Stimulated activated naive B cell treated with anti-CD40 and anti-IgM and Interleukin-4, amounts not matched to agents 10 μg/mL and 1 μg/mL and 100 μg/mL, for 72 hours (primary cell): ENCODE data around the gene HIVEP1.

Experiments
- ATAC-seq, 2 donors: fragments of 150-1000 bp; cut with Tn5 transposase; replicated peaks; 2 replicates each; pipeline ENCODE4 v1.10.0; 2021; ENCODE audit warnings: moderate library complexity in 1 of 2
- DNase-seq: peaks from one replicate; pipeline ENCODE4 v3.0.0; 2021
- H3K27ac Mint-ChIP-seq: one replicate; pipeline ENCODE4 v1.8.0; 2022; ENCODE audit warnings: mild to moderate bottlenecking, mixed read lengths
- H3K27me3 Mint-ChIP-seq, 2 donors: one replicate each; pipeline ENCODE4 v1.8.0; 2022; ENCODE audit warnings: mixed read lengths in 2 of 2
- H3K36me3 Mint-ChIP-seq, 2 donors: one replicate each; pipeline ENCODE4 v1.8.0; 2022; ENCODE audit warnings: mixed read lengths in 2 of 2, mild to moderate bottlenecking in 1 of 2
- H3K4me1 Mint-ChIP-seq, 2 donors: one replicate each; pipeline ENCODE4 v1.8.0; 2022; ENCODE audit warnings: mixed read lengths in 2 of 2, mild to moderate bottlenecking in 1 of 2
- H3K4me3 Mint-ChIP-seq, 2 donors: one replicate each; pipeline ENCODE4 v1.8.0; 2022; ENCODE audit warnings: mild to moderate bottlenecking in 2 of 2, mixed read lengths in 2 of 2, moderate library complexity in 1 of 2
- H3K9me3 Mint-ChIP-seq, 2 donors: one replicate each; pipeline ENCODE4 v1.8.0; 2022; ENCODE audit warnings: mixed read lengths in 2 of 2, mild to moderate bottlenecking in 1 of 2

Gene HIVEP1

DNA sequence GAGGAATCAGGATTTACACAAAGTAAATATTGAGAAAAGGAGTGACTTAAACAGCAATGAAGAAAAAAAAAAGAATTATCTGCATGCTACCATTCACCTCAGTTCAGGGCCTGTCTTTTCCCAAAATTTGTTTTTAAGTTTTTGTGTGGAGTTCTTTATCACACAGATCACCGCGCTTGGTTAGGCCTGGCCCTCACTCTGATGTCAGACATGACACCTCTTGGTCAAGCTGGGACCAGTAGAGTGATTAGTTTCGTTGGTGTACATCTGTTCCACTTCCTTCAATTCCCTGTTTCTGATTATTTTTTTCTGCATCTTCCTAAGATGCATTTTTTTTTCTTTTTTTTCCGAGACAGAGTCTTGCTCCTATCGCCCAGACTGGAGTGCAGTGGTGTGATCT lies 34.9 kb upstream of the HIVEP1 start:
- H3K36me3 Mint-ChIP-seq, result peaks cover 0 to 3% of the 10 kb centered on the region in 2 donors
- peaks cover 15 to 25% of the 10 kb centered on the region in 2 donors for H3K4me1 Mint-ChIP-seq
- H3K9me3 Mint-ChIP-seq, result no peaks in the 10 kb centered on the region
- no peak overlapping the region for H3K27ac Mint-ChIP-seq
- no peak for ATAC-seq
- DNase-seq, result no peak
- peaks cover 0 to 3% of the 10 kb centered on the region in 2 donors for H3K27me3 Mint-ChIP-seq
- H3K4me3 Mint-ChIP-seq, result no peak overlapping the region

DNA sequence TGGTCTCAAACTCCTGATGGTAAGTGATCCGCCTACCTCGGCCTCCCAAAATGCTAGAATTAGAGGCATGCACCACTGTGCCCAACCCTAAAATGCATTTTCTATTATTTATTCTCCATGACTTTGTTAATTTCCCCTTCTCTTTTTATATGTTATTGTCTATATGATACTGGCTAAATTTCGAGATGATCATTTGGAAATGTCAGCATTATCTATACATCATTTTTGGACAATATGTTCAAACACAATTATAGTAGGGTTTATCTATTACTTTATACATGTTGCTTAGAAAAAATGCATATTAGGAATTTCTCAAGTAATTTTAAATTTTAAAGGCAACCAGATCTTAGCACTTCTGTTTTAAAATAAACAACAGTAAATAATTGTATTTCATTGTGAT lies 34.4 kb upstream of the HIVEP1 start:
- DNase-seq, result no peak
- H3K27me3 Mint-ChIP-seq, result peaks cover 0 to 2% of the 10 kb centered on the region in 2 donors
- H3K36me3 Mint-ChIP-seq, result peaks cover 0 to 3% of the 10 kb centered on the region in 2 donors
- H3K4me1 Mint-ChIP-seq, result peaks cover 15 to 25% of the 10 kb centered on the region in 2 donors
- no peak for ATAC-seq
- no peak overlapping the region for H3K4me3 Mint-ChIP-seq
- H3K27ac Mint-ChIP-seq, result no peak overlapping the region
- no peaks in the 10 kb centered on the region for H3K9me3 Mint-ChIP-seq

DNA sequence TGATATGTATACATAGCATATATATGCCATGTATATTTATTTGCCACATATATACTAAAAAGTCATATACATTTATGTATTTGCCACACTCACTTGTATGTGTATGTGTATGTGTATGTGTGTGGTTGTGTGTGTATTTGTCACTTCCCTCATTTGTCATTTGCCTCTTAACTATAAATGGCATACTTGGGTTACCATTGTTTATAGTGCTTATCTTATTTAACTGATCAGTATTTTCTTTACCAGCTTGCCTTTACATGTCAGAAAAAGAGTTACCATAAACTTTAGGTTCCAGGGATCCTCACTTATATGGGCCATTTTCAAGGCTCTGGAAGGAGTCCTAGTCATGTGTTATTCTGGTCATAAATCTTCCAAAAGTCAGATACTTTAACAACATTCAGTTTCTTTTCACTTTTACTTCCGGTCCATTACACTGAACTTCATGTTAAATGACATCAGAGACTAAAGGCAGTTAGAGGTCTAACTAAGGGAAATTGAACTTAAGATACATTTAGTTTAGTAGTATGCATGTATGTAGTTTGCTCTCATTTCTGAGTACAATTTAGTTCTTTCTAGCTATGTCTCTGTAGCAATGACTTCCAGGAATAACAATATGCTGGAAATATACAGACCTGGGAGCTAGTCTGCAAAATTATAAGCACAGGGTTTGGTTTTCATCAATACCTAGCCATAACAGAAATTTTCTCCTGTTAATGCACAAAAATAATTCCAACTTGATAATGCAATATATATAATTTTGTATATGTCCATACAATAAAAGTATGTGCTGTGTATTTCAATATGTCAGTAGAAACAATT lies 33.7 kb upstream of the HIVEP1 start:
- Mint-ChIP-seq H3K4me3 (no peak overlapping the region), H3K27me3 (no peaks in the 10 kb centered on the region), H3K27ac (no peak overlapping the region), H3K9me3 (no peaks in the 10 kb centered on the region), H3K36me3 (peaks cover 0 to 3% of the 10 kb centered on the region in 2 donors), H3K4me1 (peaks cover 15 to 25% of the 10 kb centered on the region in 2 donors)
- no peak for ATAC-seq
- no peak for DNase-seq

DNA sequence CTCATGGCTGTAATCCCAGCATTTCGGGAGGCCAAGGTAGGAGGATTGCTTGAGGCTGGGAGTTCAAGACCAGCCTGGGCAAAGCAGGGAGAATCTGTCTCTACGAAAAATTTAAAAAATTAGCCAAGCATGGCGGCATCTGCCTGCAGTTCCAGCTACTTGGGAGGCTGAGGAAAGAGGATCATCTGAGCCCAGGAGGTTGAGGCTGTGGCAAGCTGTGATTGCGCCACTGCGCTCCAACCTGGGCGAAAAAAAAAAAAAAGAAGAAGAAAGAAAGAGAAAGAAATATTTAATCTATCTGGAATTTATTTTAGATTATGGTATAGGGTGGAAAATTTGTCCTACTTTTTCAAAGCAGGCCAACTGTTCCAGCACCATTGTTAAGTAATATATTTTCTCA lies 32.2 kb upstream of the HIVEP1 start:
- ATAC-seq, result no peak

DNA sequence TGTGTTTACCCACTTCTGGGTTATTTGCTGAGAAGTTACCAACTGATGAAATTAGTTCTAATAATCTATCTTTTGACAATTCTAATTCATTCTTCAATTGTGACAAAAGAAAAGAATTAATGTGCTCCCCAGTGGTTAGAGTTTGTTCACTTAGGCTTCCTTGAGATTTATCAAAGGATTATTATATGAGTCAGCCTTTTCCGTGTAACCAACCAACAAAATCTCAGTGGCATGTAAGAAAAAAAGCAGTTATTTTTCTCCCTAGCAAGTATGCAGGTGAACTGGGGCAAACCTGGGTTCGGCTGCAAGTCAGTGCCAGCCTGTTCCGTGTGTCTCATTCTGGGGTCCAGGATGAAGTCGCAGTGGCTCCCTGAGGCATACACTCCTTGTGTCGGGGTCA lies 28.8 kb upstream of the HIVEP1 start:
- H3K27ac Mint-ChIP-seq, result no peak overlapping the region
- ATAC-seq, result no peak
- H3K4me1 Mint-ChIP-seq, result peaks cover 1 to 2% of the 10 kb centered on the region in 2 donors
- H3K9me3 Mint-ChIP-seq, result no peaks in the 10 kb centered on the region
- H3K27me3 Mint-ChIP-seq, result no peaks in the 10 kb centered on the region
- no peak for DNase-seq
- no peaks in the 10 kb centered on the region for H3K36me3 Mint-ChIP-seq
- no peak overlapping the region for H3K4me3 Mint-ChIP-seq

More for the DNA sequence above, 32.2 kb upstream of the HIVEP1 start:
- H3K36me3 Mint-ChIP-seq, result peaks cover 0 to 1% of the 10 kb centered on the region in 2 donors
- peaks cover 14 to 25% of the 10 kb centered on the region in 2 donors for H3K4me1 Mint-ChIP-seq
- no peaks in the 10 kb centered on the region for H3K9me3 Mint-ChIP-seq
- H3K27me3 Mint-ChIP-seq, result no peaks in the 10 kb centered on the region
- DNase-seq, result no peak
- no peak overlapping the region for H3K27ac Mint-ChIP-seq
- H3K4me3 Mint-ChIP-seq, result no peak overlapping the region

DNA sequence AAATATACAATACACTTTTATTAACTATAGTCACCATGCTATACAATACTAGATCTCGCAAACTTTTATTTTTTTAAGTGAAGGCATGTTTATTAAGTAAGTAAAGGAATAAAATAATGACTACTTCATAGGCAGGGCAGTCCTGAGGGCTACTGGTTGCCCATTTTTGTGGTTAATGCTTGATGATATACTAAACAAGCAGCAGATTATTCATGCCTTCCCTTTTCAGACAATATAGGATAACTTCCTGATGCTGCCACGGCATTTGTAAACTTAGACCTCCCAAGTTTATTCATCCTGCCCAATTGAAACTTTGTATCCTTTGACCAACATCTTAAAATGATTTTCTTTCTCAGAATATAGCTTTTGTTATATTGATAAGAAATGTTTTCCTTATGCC lies 24.7 kb upstream of the HIVEP1 start:
- no peaks in the 10 kb centered on the region for H3K36me3 Mint-ChIP-seq
- peaks cover 0 to 3% of the 10 kb centered on the region in 2 donors for H3K4me1 Mint-ChIP-seq
- H3K4me3 Mint-ChIP-seq, result no peak overlapping the region
- no peak overlapping the region for H3K27ac Mint-ChIP-seq
- DNase-seq, result no peak
- H3K27me3 Mint-ChIP-seq, result no peaks in the 10 kb centered on the region
- no peak for ATAC-seq
- no peaks in the 10 kb centered on the region for H3K9me3 Mint-ChIP-seq

DNA sequence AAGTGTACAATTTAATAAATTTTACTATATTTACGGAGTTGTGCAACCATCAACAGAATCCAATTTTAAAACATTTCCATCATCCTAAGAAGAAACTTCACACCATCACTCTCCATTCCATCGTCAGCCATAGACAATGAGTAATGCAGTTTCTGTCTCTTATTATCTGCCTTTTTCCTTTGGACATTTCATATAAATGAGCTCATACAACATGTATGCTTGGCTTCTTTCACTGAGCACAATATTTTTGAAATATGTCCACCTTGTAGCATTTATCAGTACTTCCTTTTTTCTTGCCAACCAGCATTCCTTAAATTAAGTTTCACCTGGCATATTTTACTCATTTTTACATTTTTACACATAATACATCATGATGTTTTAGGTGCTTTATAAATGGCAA lies 22.7 kb upstream of the HIVEP1 start:
- H3K4me3 Mint-ChIP-seq, result no peak overlapping the region
- no peaks in the 10 kb centered on the region for H3K27me3 Mint-ChIP-seq
- H3K4me1 Mint-ChIP-seq, result peaks cover 0 to 3% of the 10 kb centered on the region in 2 donors
- H3K27ac Mint-ChIP-seq, result no peak overlapping the region
- H3K9me3 Mint-ChIP-seq, result no peaks in the 10 kb centered on the region
- ATAC-seq, result no peak
- H3K36me3 Mint-ChIP-seq, result no peaks in the 10 kb centered on the region
- no peak for DNase-seq

DNA sequence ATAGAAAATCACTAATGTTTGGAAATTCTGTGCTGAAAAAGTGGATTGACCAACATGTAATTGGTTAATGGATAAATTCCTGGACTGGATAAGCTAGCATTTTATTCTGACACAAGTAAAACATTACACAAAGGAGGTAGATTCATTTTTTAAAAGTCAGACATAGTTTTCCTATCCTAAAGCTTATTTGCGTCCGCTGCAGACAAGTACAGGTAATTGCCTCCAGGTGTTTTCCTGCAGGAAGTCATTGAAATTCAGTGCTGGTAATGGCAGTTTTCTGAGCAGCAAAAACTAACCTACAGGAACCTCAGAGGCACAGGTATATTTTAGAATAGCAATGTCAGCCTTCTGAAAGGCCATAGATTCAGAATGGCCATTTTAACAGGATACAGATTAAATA lies 20.0 kb upstream of the HIVEP1 start:
- ATAC-seq (no peak), DNase-seq (no peak)
- H3K27me3 Mint-ChIP-seq, result no peaks in the 10 kb centered on the region
- no peak overlapping the region for H3K27ac Mint-ChIP-seq
- H3K9me3 Mint-ChIP-seq, result no peaks in the 10 kb centered on the region
- no peak overlapping the region for H3K4me3 Mint-ChIP-seq
- H3K36me3 Mint-ChIP-seq, result no peaks in the 10 kb centered on the region
- peaks cover 0 to 3% of the 10 kb centered on the region in 2 donors for H3K4me1 Mint-ChIP-seq

DNA sequence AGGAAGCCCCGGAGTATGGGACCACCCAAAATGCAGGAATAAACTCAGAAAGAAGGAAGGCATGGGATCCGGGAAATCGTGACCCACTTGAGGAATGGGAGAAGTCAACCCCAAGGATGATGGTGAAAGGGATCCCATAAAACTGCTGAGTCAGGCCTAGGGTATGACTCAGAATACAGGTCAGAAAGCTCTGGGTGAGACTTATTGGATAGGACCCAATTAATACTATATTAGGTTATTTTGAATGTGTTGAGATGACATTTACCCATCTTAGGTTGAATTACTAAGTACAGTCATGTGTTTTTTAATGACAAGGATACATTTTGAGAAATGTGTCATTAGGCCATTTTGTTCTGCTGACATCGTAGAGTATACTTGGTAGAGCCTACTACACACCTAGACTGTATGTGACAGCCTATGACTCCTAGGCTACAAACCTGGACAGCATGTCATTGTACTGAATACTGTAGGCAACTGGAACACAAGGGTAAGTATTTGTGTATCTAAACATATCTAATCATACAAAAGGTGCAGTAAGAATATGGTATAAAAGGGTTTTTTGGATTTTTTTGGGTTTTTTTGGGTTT lies 17.1 kb upstream of the HIVEP1 start:
- Mint-ChIP-seq H3K36me3 (no peaks in the 10 kb centered on the region), H3K4me1 (peaks cover 0 to 3% of the 10 kb centered on the region in 2 donors), H3K9me3 (no peaks in the 10 kb centered on the region), H3K4me3 (no peak overlapping the region), H3K27ac (no peak overlapping the region), H3K27me3 (no peaks in the 10 kb centered on the region)
- ATAC-seq, result no peak
- no peak for DNase-seq

DNA sequence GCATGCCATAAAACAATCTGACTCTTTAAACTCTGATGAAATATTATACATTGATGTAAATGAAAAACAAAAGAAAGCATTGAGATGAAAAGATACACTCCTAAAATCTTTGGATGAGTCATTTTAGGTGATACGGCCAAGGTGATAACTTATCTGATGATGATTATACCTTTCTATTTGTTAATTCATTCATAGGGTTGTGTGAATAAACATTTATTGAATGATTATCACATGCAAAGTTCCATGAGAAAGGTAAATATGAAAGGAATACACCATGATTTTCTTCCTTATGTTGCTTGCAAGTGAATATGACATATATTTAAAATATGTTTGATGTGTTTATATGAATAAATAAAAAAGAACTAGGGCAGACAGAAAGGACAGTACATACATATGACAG lies 15.4 kb upstream of the HIVEP1 start:
- H3K36me3 Mint-ChIP-seq, result no peaks in the 10 kb centered on the region
- ATAC-seq, result no peak
- no peak overlapping the region for H3K4me3 Mint-ChIP-seq
- no peaks in the 10 kb centered on the region for H3K27me3 Mint-ChIP-seq
- no peaks in the 10 kb centered on the region for H3K4me1 Mint-ChIP-seq
- no peaks in the 10 kb centered on the region for H3K9me3 Mint-ChIP-seq
- no peak overlapping the region for H3K27ac Mint-ChIP-seq
- DNase-seq, result no peak

DNA sequence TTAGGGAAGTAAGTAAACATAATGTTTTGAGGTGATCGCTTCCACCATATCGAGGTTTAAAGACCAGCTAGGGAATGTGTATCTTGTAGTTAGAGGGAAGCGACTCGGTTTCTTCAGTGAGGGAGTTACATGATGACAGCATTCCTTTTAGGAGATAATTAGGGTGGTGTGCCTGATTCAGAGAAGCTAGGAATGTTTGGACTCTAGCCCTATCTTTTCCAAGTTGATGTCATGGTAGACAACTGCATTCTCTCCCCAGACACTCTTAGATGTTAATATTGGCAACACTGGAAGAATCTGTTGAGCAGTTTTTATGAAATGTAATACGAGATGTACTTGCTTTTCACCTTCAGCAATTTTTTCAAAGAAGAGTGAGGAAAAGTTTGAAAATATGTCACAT lies 12.9 kb upstream of the HIVEP1 start:
- ATAC-seq (no peak), DNase-seq (no peak)
- Mint-ChIP-seq H3K27me3 (no peaks in the 10 kb centered on the region), H3K4me3 (no peak overlapping the region), H3K9me3 (no peaks in the 10 kb centered on the region), H3K4me1 (no peaks in the 10 kb centered on the region), H3K36me3 (no peaks in the 10 kb centered on the region), H3K27ac (no peak overlapping the region)

DNA sequence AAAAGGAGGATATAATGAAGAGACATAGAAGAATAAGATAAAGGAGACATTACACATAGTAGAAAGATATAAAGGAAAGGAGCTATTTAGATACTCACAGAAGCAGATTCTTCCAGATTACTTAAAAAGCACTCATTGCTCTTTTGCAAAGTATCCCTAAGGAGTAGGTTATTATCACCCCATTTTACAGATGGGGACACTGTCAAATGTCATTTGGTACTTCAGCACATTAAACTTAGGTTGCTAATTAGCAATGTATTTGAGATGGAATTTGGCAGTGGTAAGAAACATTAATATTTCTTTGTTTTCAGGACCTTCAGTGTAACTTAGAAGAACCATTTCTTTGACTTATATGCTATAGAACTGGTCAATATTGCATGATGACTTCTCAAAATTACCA lies 11.9 kb upstream of the HIVEP1 start:
- no peak overlapping the region for H3K4me3 Mint-ChIP-seq
- no peaks in the 10 kb centered on the region for H3K36me3 Mint-ChIP-seq
- no peaks in the 10 kb centered on the region for H3K4me1 Mint-ChIP-seq
- no peaks in the 10 kb centered on the region for H3K9me3 Mint-ChIP-seq
- no peak for DNase-seq
- H3K27ac Mint-ChIP-seq, result no peak overlapping the region
- H3K27me3 Mint-ChIP-seq, result no peaks in the 10 kb centered on the region
- no peak for ATAC-seq

DNA sequence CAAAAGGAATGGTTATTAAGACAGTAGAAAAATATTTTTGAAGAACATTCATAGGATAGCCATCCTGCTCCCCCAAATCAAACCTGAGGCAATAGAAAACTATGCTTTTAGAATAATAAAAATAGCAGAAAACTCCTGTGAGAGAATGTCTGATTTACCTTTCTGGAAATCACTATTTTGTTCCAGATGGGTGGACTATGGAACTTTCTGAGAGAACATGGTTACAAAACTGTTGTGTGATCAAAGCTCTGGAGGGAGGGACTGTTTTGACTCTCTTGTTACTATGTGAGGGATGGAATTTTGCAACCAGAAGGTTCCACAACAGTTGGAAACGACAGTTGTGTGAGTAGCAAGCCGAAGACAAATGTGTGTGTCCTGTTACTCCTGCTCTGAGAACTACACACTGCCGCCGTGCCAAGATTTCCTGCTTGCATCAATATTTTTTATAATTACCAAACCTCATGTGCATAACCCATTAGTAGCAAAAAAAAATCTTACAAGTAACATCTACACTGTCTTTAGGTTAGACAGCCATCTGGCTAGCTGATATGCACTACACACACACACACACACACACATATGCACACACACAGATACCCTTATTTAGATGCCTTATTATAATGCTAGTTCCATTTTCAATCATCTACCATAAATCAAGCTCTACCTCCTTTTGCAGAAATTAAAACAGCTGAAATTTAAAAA lies 11.0 kb upstream of the HIVEP1 start:
- no peak for ATAC-seq
- H3K27ac Mint-ChIP-seq, result no peak overlapping the region
- H3K27me3 Mint-ChIP-seq, result no peaks in the 10 kb centered on the region
- no peaks in the 10 kb centered on the region for H3K4me1 Mint-ChIP-seq
- H3K4me3 Mint-ChIP-seq, result no peak overlapping the region
- no peaks in the 10 kb centered on the region for H3K9me3 Mint-ChIP-seq
- H3K36me3 Mint-ChIP-seq, result no peaks in the 10 kb centered on the region
- no peak for DNase-seq

DNA sequence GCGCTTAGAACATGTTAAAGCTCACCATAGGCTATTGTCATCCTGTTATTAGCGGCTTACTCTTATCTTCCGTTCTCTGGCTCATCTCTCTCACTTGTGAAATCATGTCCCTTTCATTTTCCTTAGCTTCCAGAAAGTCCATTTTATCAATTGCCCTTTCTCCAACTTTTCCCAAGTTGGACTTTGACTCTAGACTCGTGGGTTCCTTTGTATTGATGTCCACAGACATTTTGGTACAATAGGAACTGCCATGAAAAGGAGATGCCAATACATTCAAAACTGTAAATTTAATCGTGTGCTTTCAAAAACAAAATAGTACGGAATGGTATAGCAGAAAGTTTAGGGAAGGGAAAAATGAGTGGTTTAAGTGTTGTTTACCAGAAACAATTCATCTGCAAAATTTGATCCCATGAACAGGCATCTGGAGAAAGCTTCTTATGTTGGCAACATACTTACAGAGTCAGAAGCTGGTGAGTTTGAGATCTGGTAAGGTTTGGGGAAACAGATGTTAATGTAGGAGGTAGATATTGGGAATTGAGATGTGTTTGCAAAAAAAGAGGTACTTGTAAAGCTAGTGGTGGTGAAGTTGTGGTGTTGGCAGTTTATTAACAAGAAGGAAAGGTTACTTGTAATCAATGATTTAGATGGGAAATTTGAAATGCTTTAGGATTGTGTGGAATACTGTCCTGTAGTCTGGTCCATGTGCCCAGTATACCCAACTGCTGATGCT lies 10.2 kb upstream of the HIVEP1 start:
- Mint-ChIP-seq H3K27ac (no peak overlapping the region), H3K9me3 (no peaks in the 10 kb centered on the region), H3K4me1 (no peaks in the 10 kb centered on the region), H3K27me3 (no peaks in the 10 kb centered on the region), H3K4me3 (no peak overlapping the region), H3K36me3 (no peaks in the 10 kb centered on the region)
- no peak for DNase-seq
- ATAC-seq, result no peak
